Measurements from ENCODE around the gene BOD1. TPM values are rescaled to one million over a fixed set of nuclear protein-coding genes. Genes with fewer than 3 reads are reported as not detected.

BOD1 gene
- total and polyA plus RNA-seq, 3 donors from 2014 or later = 59.4 to 88.1 (median 70.1) TPM

GRCh38 chr5:173645890-173646574 lies 29.6 kb upstream of the BOD1 start:
- 96 to 97% methylated on average over 7 to 10 of the region's 10 CpGs for WGBS, 2 donors
- H3K4me3 ChIP-seq = no peak overlapping the region
- no peak for TF ChIP-seq POLR2A (IDR thresholded peaks at IDR 0.05)
- no peak for TF ChIP-seq CTCF (IDR thresholded peaks at IDR 0.05)
- no peaks in the 10 kb centered on the region for H3K36me3 ChIP-seq (ENCODE audit: low read depth, missing control alignments)
- H3K27ac ChIP-seq = no peak overlapping the region
- H3K4me1 ChIP-seq = no peaks in the 10 kb centered on the region
- DNase-seq = no peak
- no peaks in the 10 kb centered on the region for H3K27me3 ChIP-seq
- intact Hi-C loops (cut with DNase I; ENCODE audit: low total_unique reads) = no loop called here
- no peaks in the 10 kb centered on the region for H3K9me3 ChIP-seq

GRCh38 chr5:173645437-173645807 lies 29.0 kb upstream of the BOD1 start:
- Histone ChIP-seq H3K4me1 (no peaks in the 10 kb centered on the region), H3K27me3 (no peaks in the 10 kb centered on the region), H3K4me3 (no peak overlapping the region), H3K27ac (no peak overlapping the region), H3K9me3 (no peaks in the 10 kb centered on the region), H3K36me3 (ENCODE audit: low read depth, missing control alignments) (no peaks in the 10 kb centered on the region)
- no peak for TF ChIP-seq CTCF (IDR thresholded peaks at IDR 0.05)
- no peak for TF ChIP-seq POLR2A (IDR thresholded peaks at IDR 0.05)
- WGBS, 2 donors = 44 to 54% methylated on average over 3 to 5 of the region's 5 CpGs
- DNase-seq = no peak
- intact Hi-C loops (cut with DNase I; ENCODE audit: low total_unique reads) = no loop called here

- no peak for DNase-seq
- Histone ChIP-seq H3K27ac (no peak overlapping the region), H3K4me1 (no peaks in the 10 kb centered on the region), H3K27me3 (no peaks in the 10 kb centered on the region), H3K9me3 (no peaks in the 10 kb centered on the region), H3K36me3 (ENCODE audit: low read depth, missing control alignments) (no peaks in the 10 kb centered on the region), H3K4me3 (no peak overlapping the region)
- no peak for TF ChIP-seq POLR2A (IDR thresholded peaks at IDR 0.05)
- intact Hi-C loops (cut with DNase I; ENCODE audit: low total_unique reads) = no loop called here
- WGBS, 2 donors = 59 to 77% methylated on average over 8 of the region's 8 CpGs
These were observed 28.4 kb upstream of the BOD1 start for GRCh38 chr5:173644673-173645436.

GRCh38 chr5:173643964-173644363 lies 27.5 kb upstream of the BOD1 start:
- H3K4me3 ChIP-seq = no peak overlapping the region
- H3K27ac ChIP-seq = no peak overlapping the region
- H3K4me1 ChIP-seq = no peaks in the 10 kb centered on the region
- H3K27me3 ChIP-seq = no peaks in the 10 kb centered on the region
- TF ChIP-seq CTCF (IDR thresholded peaks at IDR 0.05) = no peak
- no peak for TF ChIP-seq POLR2A (IDR thresholded peaks at IDR 0.05)
- no peaks in the 10 kb centered on the region for H3K9me3 ChIP-seq
- peak; percentile 29 for DNase-seq
- WGBS, 2 donors = 61% methylated on average over 3 of the region's 3 CpGs; no CpG with 5 or more reads in 1 of the 2 donors
- no peaks in the 10 kb centered on the region for H3K36me3 ChIP-seq (ENCODE audit: low read depth, missing control alignments)
- intact Hi-C loops (cut with DNase I; ENCODE audit: low total_unique reads) = no loop called here

- no peak for TF ChIP-seq POLR2A (IDR thresholded peaks at IDR 0.05)
- TF ChIP-seq CTCF (IDR thresholded peaks at IDR 0.05) = no peak
- Histone ChIP-seq H3K9me3 (no peaks in the 10 kb centered on the region), H3K27ac (no peak overlapping the region), H3K36me3 (ENCODE audit: low read depth, missing control alignments) (no peaks in the 10 kb centered on the region), H3K4me1 (no peaks in the 10 kb centered on the region), H3K4me3 (no peak overlapping the region), H3K27me3 (no peaks in the 10 kb centered on the region)
- intact Hi-C loops (cut with DNase I; ENCODE audit: low total_unique reads) = no loop called here
- WGBS, 2 donors = 92 to 93% methylated on average over 11 of the region's 11 CpGs
- no peak for DNase-seq
These were observed 26.5 kb upstream of the BOD1 start for GRCh38 chr5:173642895-173643481.

Data from testis (tissue), 3 donors.